Liver (tissue), 9 donors: ENCODE data around the gene IL1RAPL1. TPM values are rescaled to one million over a fixed set of nuclear protein-coding genes. Genes with fewer than 3 reads are reported as not detected.
A peak's percentile ranks its signal among the peaks of the same experiment; 100 is the strongest.

Experiments
- DNase-seq: peaks from one replicate; pipeline ENCODE4 v3.0.0-alpha.2; 2017; ENCODE audit warnings: low spot score
- H3K27ac ChIP-seq, 2 donors: one replicate each; pipeline ENCODE4 v1.7.0; 2013; ENCODE audit warnings: inconsistent platforms in 2 of 2, low read length in 2 of 2, control low read depth in 1 of 2, low read depth in 1 of 2, mild to moderate bottlenecking in 1 of 2
- H3K27me3 ChIP-seq, 4 donors: one replicate each; pipeline versions ENCODE4 v1.6.1 to v1.7.0; 2013; ENCODE audit warnings: low read length in 3 of 4, inconsistent platforms in 1 of 4, mild to moderate bottlenecking in 1 of 4, moderate library complexity in 1 of 4; ENCODE audit not compliant: control insufficient read depth in 4 of 4, insufficient read depth in 4 of 4
- H3K36me3 ChIP-seq, 4 donors: one replicate each; pipeline versions ENCODE4 v1.6.1 to v1.7.0; 2013; ENCODE audit warnings: low read length in 3 of 4, mild to moderate bottlenecking in 3 of 4, low read depth in 1 of 4, moderate library complexity in 1 of 4; ENCODE audit not compliant: control insufficient read depth in 4 of 4, insufficient read depth in 3 of 4
- H3K4me1 ChIP-seq, 4 donors: one replicate each; pipeline versions ENCODE4 v1.6.1 to v1.7.0; 2013; ENCODE audit warnings: low read length in 3 of 4, mild to moderate bottlenecking in 3 of 4, moderate library complexity in 1 of 4; ENCODE audit not compliant: control insufficient read depth in 4 of 4, insufficient read depth in 4 of 4
- H3K4me3 ChIP-seq, 3 donors: one replicate each; pipeline versions ENCODE4 v1.6.1 to v1.7.0; 2013; ENCODE audit warnings: low read length in 3 of 3, control low read depth in 1 of 3, low read depth in 1 of 3, mild to moderate bottlenecking in 1 of 3
- H3K9ac ChIP-seq, 2 donors: one replicate each; pipeline ENCODE4 v1.7.0; 2013; ENCODE audit warnings: low read length in 2 of 2, mild to moderate bottlenecking in 2 of 2, moderate library complexity in 2 of 2, control low read depth in 1 of 2, low read depth in 1 of 2
- H3K9me3 ChIP-seq, 4 donors: one replicate each; pipeline versions ENCODE4 v1.6.1 to v1.7.0; 2013; ENCODE audit warnings: low read length in 3 of 4; ENCODE audit not compliant: control insufficient read depth in 4 of 4
- ATF3 ChIP-seq: IDR thresholded peaks from 2 replicates; pipeline ENCODE4 v1.6.1; 2016; ENCODE audit warnings: antibody characterized with exemption
- CTCF ChIP-seq: fragments of 150-350 bp; IDR thresholded peaks from 2 replicates; pipeline ENCODE4 v1.5.1; 2017; ENCODE audit warnings: improper control_type of control experiment, low read depth, low read length; ENCODE audit not compliant: missing input control
- EGR1 ChIP-seq, 2 donors: IDR thresholded peaks; 2 replicates each; pipeline ENCODE4 v1.6.1; 2016 to 2018; ENCODE audit warnings: antibody characterized with exemption in 2 of 2, low read depth in 2 of 2
- FOXA1 ChIP-seq: IDR thresholded peaks from 2 replicates; pipeline ENCODE4 v1.6.1; 2016; ENCODE audit warnings: antibody characterized with exemption
- FOXA2 ChIP-seq: IDR thresholded peaks from 2 replicates; pipeline ENCODE4 v1.6.1; 2016; ENCODE audit warnings: antibody characterized with exemption
- GABPA ChIP-seq, 2 donors: IDR thresholded peaks in 1 of 2; conservative IDR thresholded peaks in 1 of 2; 2 replicates each; pipeline ENCODE4 v1.6.1; 2016; ENCODE audit warnings: antibody characterized with exemption in 2 of 2, mild to moderate bottlenecking in 1 of 2, moderate library complexity in 1 of 2
- HNF4A ChIP-seq, 2 donors: conservative IDR thresholded peaks; 2 replicates each; pipeline ENCODE4 v1.6.1; 2016; ENCODE audit warnings: antibody characterized with exemption in 2 of 2, mild to moderate bottlenecking in 2 of 2
- HNF4G ChIP-seq: IDR thresholded peaks from 2 replicates; pipeline ENCODE4 v1.6.1; 2016; ENCODE audit warnings: antibody characterized with exemption
- JUND ChIP-seq, 2 donors: IDR thresholded peaks; 2 replicates each; pipeline ENCODE4 v1.6.1; 2016; ENCODE audit warnings: antibody characterized with exemption in 2 of 2
- MAX ChIP-seq: IDR thresholded peaks from 2 replicates; pipeline ENCODE4 v1.6.1; 2016; ENCODE audit warnings: antibody characterized with exemption
- NR2F2 ChIP-seq: IDR thresholded peaks from 2 replicates; pipeline ENCODE4 v1.6.1; 2016; ENCODE audit warnings: antibody characterized with exemption
- RAD21 ChIP-seq, 2 donors: IDR thresholded peaks; 2 replicates each; pipeline ENCODE4 v1.6.1; 2016; ENCODE audit warnings: antibody characterized with exemption in 2 of 2, mild to moderate bottlenecking in 2 of 2
- RXRA ChIP-seq, 2 donors: IDR thresholded peaks; 2 replicates each; pipeline ENCODE4 v1.6.1; 2017 to 2018; ENCODE audit warnings: antibody characterized with exemption in 2 of 2, mild to moderate bottlenecking in 1 of 2
- SP1 ChIP-seq: IDR thresholded peaks from 2 replicates; pipeline ENCODE4 v1.6.1; 2018; ENCODE audit warnings: antibody characterized with exemption, mild to moderate bottlenecking
- TAF1 ChIP-seq: conservative IDR thresholded peaks from 2 replicates; pipeline ENCODE4 v1.6.1; 2016; ENCODE audit warnings: antibody characterized with exemption, mild to moderate bottlenecking
- YY1 ChIP-seq: IDR thresholded peaks from 2 replicates; pipeline ENCODE4 v1.6.1; 2016; ENCODE audit warnings: antibody characterized with exemption, mild to moderate bottlenecking
- ZBTB33 ChIP-seq: IDR thresholded peaks from 2 replicates; pipeline ENCODE4 v1.6.1; 2016; ENCODE audit warnings: antibody characterized with exemption
- WGBS: extraction: QIAGEN DNeasy Blood & Tissue Kit; methylation state at CpG from one replicate; pipeline ENCODE4 v1.1.7; 2013; 5-methylcytosine and 5-hydroxymethylcytosine counted together
- polyA plus RNA-seq, 2 donors: library from polyadenylated mRNA; stranded (reverse) in 1 of 2; unstranded in 1 of 2; fragments of 200-250 nt in 1 of 2; fragments of >200 nt in 1 of 2; fragmentation: Nextera tagmentation in 1 of 2; extraction: Ambion mirVana in 1 of 2; gene quantifications; one replicate each; pipeline versions ENCODE4 v1.2.1 to v1.2.3, GENCODE V29; 2013 to 2015
- total RNA-seq, 2 donors: library from RNA; depleted of rRNA; stranded (reverse); fragments of >200 nt; gene quantifications; one replicate each; pipeline ENCODE4 v1.2.3, GENCODE V29; 2014
- donor health status: healthy.
- donor health status: healthy.
- donor health status: healthy.
- donor health status: healthy.
- donor health status: healthy.

IL1RAPL1 gene
- total and polyA plus RNA-seq, 4 donors: 0.08 to 0.33 TPM; not detected in 2

- TF ChIP-seq SP1 (no peak), HNF4A (conservative IDR thresholded peaks at IDR 0.05) (no peak), EGR1 (IDR thresholded peaks at IDR 0.05; ENCODE audit: low read depth in 2 of 2) (no peak), ZBTB33 (no peak), HNF4G (no peak), ATF3 (no peak), MAX (no peak), RXRA (IDR thresholded peaks at IDR 0.05) (no peak), FOXA1 (no peak), RAD21 (IDR thresholded peaks at IDR 0.05) (no peak), GABPA (IDR thresholded peaks at IDR 0.05 in 1 of 2, conservative IDR thresholded peaks at IDR 0.05 in 1 of 2) (no peak), CTCF (no peak), JUND (IDR thresholded peaks at IDR 0.05) (no peak), YY1 (no peak), FOXA2 (no peak)
- H3K27me3 ChIP-seq: no peaks in the 10 kb centered on the region
- DNase-seq: no peak
- 70% methylated on average over 3 of the region's 3 CpGs for WGBS
- H3K9ac ChIP-seq: no peak overlapping the region
- peaks cover 0 to 4% (median 0%) of the 10 kb centered on the region in 4 donors for H3K4me1 ChIP-seq
- no peak overlapping the region for H3K4me3 ChIP-seq
- no peaks in the 10 kb centered on the region for H3K36me3 ChIP-seq
- H3K9me3 ChIP-seq: no peaks in the 10 kb centered on the region
- no peak overlapping the region for H3K27ac ChIP-seq
Observed at GRCh38 chrX:29617276-29617675, 1030.0 kb downstream of the IL1RAPL1 start.

- Histone ChIP-seq H3K27me3 (no peaks in the 10 kb centered on the region), H3K27ac (no peak overlapping the region), H3K36me3 (no peaks in the 10 kb centered on the region), H3K9ac (no peak overlapping the region), H3K4me1 (peaks cover 0 to 4% (median 0%) of the 10 kb centered on the region in 4 donors), H3K4me3 (no peak overlapping the region), H3K9me3 (no peaks in the 10 kb centered on the region)
- no peak for DNase-seq
- 44% methylated on average over 4 of the region's 4 CpGs for WGBS
- TF ChIP-seq FOXA2 (no peak), FOXA1 (no peak), JUND (IDR thresholded peaks at IDR 0.05) (no peak), CTCF (peak; percentile 37), NR2F2 (no peak), EGR1 (IDR thresholded peaks at IDR 0.05; ENCODE audit: low read depth in 2 of 2) (no peak), ZBTB33 (no peak), YY1 (no peak), HNF4A (conservative IDR thresholded peaks at IDR 0.05) (no peak), TAF1 (no peak), MAX (no peak), HNF4G (no peak), RAD21 (IDR thresholded peaks at IDR 0.05) (peak; percentile 59 to 60), ATF3 (no peak), RXRA (IDR thresholded peaks at IDR 0.05) (no peak)
Observed at GRCh38 chrX:29617725-29618124, 1030.5 kb downstream of the IL1RAPL1 start.
